Esophagus muscularis mucosa (tissue), 4 donors: ENCODE measurements around the gene TRIP10. TPM values are rescaled to one million over a fixed set of nuclear protein-coding genes. Genes with fewer than 3 reads are reported as not detected.

Experiments used
- DNase-seq: peaks from one replicate; pipeline ENCODE4 v3.0.0-alpha.2; 2017; ENCODE audit errors: extremely low spot score
- H3K27ac ChIP-seq, 4 donors: fragments of 200-600 bp; sonication (generic); replicated peaks in 1 of 4; 1 replicate in 3 of 4; 2 replicates in 1 of 4; pipeline ENCODE4 v1.5.1; 2016 to 2019; ENCODE audit warnings: mild to moderate bottlenecking in 1 of 4
- H3K27me3 ChIP-seq, 4 donors: fragments of 200-600 bp; sonication (generic); one replicate each; pipeline versions ENCODE4 v1.5.1 to v1.6.0; 2016 to 2019
- H3K36me3 ChIP-seq, 4 donors: fragments of 200-600 bp; sonication (generic); one replicate each; pipeline ENCODE4 v1.5.1; 2016 to 2019
- H3K4me1 ChIP-seq, 4 donors: fragments of 200-600 bp; sonication (generic); one replicate each; pipeline ENCODE4 v1.5.1; 2016 to 2019
- H3K4me3 ChIP-seq, 4 donors: fragments of 200-600 bp; sonication (generic); 1 replicate in 2 of 4; 2 replicates in 2 of 4; pipeline ENCODE4 v1.5.1; 2016 to 2019; ENCODE audit warnings: mild to moderate bottlenecking in 4 of 4, moderate library complexity in 1 of 4
- H3K9me3 ChIP-seq, 4 donors: fragments of 200-600 bp; sonication (generic); 1 replicate in 3 of 4; 2 replicates in 1 of 4; pipeline ENCODE4 v1.5.1; 2016 to 2019
- EP300 ChIP-seq: sonication (generic); formaldehyde crosslinking; IDR thresholded peaks from one replicate; pipeline ENCODE4 v1.6.1; 2017; ENCODE audit warnings: antibody characterized with exemption
- POLR2A ChIP-seq: fragments of 450-650 bp; IDR thresholded peaks from one replicate; pipeline ENCODE4 v1.6.1; 2017; ENCODE audit warnings: antibody characterized with exemption, moderate library complexity, mild to moderate bottlenecking, low read depth
- POLR2AphosphoS5 ChIP-seq, 2 donors: sonication (generic); formaldehyde crosslinking; IDR thresholded peaks; one replicate each; pipeline ENCODE4 v1.6.1; 2017; ENCODE audit warnings: antibody characterized with exemption in 2 of 2
- WGBS: methylation state at CpG from one replicate; pipeline ENCODE4 v1.1.5; 2018; 5-methylcytosine and 5-hydroxymethylcytosine counted together
- intact Hi-C: fragments of 100-400 bp; cut with DNase I; formaldehyde crosslinking; loops from one replicate; pipeline ENCODE4 v1.15.1; 2023
- total RNA-seq, 4 donors: library from RNA; depleted of rRNA; stranded (reverse); fragments of >200 nt; gene quantifications; one replicate each; pipeline versions ENCODE4 v1.1.0 to v1.2.1, GENCODE V29; 2016
- TF ChIP-seq, protein P1 (sequence below), 3 experiments: fragments of 200-600 bp in 2 of 3; fragments of 450-650 bp in 1 of 3; sonication (generic) in 2 of 3; IDR thresholded peaks; one replicate each; pipeline ENCODE4 v1.5.1; 2017 to 2019; ENCODE audit warnings: antibody characterized with exemption in 3 of 3, mild to moderate bottlenecking in 2 of 3, moderate library complexity in 1 of 3

Gene TRIP10
- total RNA-seq, 4 donors from 2014 or later, result 85.8 to 148 (median 118) TPM

DNA sequence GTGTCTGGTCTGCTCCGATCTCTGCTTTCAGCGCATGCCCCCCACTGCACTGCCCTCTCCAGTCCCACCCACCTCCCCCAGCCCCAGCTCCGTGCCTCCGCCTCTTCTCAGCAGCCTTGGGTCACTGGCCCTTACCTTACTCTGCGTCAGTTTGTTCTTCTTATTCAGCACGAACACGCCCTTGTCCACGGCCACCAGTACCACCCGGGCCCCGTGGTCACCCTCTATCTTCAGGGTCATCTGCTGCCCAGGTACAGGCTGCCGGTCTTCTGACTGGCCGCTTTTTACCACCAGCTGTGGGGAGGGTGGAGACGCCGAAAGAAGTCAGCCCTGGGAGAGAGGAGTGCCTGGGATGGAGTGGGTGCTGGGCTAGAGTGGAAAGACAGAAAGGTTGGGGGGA lies 29.9 kb upstream of the TRIP10 start:
- H3K36me3 ChIP-seq, result peaks cover 0 to 8% (median 7%) of the 10 kb centered on the region in 4 donors
- DNase-seq, result no peak
- 50% methylated on average over 14 of the region's 14 CpGs for WGBS
- peaks cover 0 to 71% (median 5%) of the 10 kb centered on the region in 4 donors for H3K27me3 ChIP-seq
- no peak overlapping the region for H3K4me3 ChIP-seq
- intact Hi-C loops, result no loop called here
- peaks cover 0 to 12% (median 4%) of the 10 kb centered on the region in 4 donors for H3K4me1 ChIP-seq
- TF ChIP-seq, protein P1, sequence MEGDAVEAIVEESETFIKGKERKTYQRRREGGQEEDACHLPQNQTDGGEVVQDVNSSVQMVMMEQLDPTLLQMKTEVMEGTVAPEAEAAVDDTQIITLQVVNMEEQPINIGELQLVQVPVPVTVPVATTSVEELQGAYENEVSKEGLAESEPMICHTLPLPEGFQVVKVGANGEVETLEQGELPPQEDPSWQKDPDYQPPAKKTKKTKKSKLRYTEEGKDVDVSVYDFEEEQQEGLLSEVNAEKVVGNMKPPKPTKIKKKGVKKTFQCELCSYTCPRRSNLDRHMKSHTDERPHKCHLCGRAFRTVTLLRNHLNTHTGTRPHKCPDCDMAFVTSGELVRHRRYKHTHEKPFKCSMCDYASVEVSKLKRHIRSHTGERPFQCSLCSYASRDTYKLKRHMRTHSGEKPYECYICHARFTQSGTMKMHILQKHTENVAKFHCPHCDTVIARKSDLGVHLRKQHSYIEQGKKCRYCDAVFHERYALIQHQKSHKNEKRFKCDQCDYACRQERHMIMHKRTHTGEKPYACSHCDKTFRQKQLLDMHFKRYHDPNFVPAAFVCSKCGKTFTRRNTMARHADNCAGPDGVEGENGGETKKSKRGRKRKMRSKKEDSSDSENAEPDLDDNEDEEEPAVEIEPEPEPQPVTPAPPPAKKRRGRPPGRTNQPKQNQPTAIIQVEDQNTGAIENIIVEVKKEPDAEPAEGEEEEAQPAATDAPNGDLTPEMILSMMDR (IDR thresholded peaks at IDR 0.05), result no peak
- TF ChIP-seq POLR2A, result no peak
- no peak for TF ChIP-seq EP300
- TF ChIP-seq POLR2AphosphoS5 (IDR thresholded peaks at IDR 0.05), result no peak
- H3K9me3 ChIP-seq, result no peaks in the 10 kb centered on the region
- H3K27ac ChIP-seq, result no peak overlapping the region

DNA sequence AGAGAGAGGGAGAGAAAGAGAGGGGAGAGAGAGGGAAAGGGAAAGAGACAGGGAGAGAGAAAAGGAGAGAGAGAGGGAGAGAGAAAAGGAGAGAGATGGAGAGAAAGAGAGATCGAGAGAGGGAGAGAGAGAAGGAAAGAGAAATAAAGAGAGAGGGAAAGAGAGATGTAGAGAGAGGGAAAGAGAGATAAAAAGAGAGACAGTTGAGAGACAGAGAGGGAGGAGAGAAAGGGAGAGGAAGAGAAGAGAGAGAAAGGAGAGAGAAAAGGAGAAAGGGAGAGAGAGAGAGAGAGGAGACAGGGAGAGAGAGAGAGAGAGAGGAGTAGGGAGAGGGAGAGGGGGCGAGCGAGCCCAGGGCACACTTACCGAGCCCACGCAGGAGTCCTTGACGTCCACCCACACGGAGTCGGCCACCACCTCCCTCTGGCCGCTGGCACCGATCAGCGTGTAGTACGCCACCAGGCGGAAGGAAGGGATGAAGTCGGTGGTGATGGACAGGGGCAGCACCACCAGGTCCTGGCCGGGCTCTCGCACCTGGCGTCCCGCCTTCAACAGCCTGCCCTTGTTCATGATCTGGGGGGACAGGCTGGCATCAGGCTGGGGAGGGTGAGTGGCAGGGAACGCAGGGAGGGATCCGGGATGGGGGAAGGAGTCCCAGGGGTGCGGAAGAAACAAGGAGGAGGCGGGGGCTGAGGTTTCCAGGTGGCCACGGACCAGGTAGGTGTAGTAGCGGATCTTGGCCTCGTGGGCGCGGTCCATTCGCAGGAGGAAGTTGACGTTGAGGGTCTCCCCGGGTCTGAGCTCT lies 29.0 kb upstream of the TRIP10 start:
- H3K4me3 ChIP-seq, result no peak overlapping the region
- peaks cover 0 to 75% (median 5%) of the 10 kb centered on the region in 4 donors for H3K27me3 ChIP-seq
- 22% methylated on average over 30 of the region's 30 CpGs for WGBS
- H3K27ac ChIP-seq, result no peak overlapping the region
- intact Hi-C loops, result no loop called here
- no peaks in the 10 kb centered on the region for H3K9me3 ChIP-seq
- TF ChIP-seq, protein P1 (IDR thresholded peaks at IDR 0.05), result no peak
- TF ChIP-seq EP300, result no peak
- TF ChIP-seq POLR2A, result no peak
- TF ChIP-seq POLR2AphosphoS5 (IDR thresholded peaks at IDR 0.05), result no peak
- no peak for DNase-seq
- H3K36me3 ChIP-seq, result peaks cover 0 to 8% (median 7%) of the 10 kb centered on the region in 4 donors
- peaks cover 0 to 12% (median 4%) of the 10 kb centered on the region in 4 donors for H3K4me1 ChIP-seq

DNA sequence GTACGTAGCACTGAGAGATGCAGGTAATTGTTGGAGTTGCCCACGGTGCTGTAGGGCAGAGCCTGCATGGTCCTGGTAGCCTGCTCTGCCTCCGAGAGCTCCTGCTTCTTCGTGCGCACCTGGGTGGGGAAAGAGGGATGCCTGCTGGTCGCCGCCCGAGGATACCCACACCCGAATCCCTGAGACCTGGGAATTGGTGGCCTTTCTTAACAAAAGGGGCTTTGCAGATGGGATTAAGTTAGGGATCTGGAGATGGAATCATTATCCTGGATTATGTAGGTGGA lies 28.5 kb upstream of the TRIP10 start:
- Histone ChIP-seq H3K4me1 (peaks cover 0 to 12% (median 4%) of the 10 kb centered on the region in 4 donors), H3K9me3 (no peaks in the 10 kb centered on the region), H3K36me3 (peaks cover 0 to 10% (median 7%) of the 10 kb centered on the region in 4 donors), H3K27me3 (peaks cover 0 to 77% (median 5%) of the 10 kb centered on the region in 4 donors), H3K4me3 (no peak overlapping the region), H3K27ac (no peak overlapping the region)
- no peak for DNase-seq
- 41% methylated on average over 9 of the region's 9 CpGs for WGBS
- TF ChIP-seq EP300 (no peak), POLR2A (no peak), POLR2AphosphoS5 (IDR thresholded peaks at IDR 0.05) (no peak)
- TF ChIP-seq, protein P1 (IDR thresholded peaks at IDR 0.05), result no peak
- intact Hi-C loops, result no loop called here

DNA sequence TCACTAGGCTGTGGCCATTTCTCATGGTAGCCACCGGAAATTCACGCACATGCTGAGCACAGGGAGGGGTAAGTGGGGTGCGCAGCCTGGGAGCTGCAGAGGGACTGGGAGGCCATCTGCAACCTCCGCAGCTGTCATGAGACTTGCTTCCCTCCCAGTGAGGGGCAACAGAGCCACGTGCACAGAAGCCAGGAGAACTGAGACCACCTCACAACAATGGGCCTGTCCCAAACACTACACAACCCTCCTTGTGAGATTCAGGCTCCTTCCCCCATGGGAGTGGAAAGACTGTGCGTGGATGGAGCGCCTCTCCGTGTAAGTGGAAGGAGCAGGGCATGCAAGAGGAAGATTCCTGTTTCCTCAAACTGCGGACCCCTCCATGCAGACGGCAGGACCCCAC lies 27.9 kb upstream of the TRIP10 start:
- WGBS, result 87% methylated on average over 8 of the region's 10 CpGs
- peaks cover 0 to 12% (median 7%) of the 10 kb centered on the region in 4 donors for H3K36me3 ChIP-seq
- peaks cover 0 to 82% (median 5%) of the 10 kb centered on the region in 4 donors for H3K27me3 ChIP-seq
- H3K9me3 ChIP-seq, result no peaks in the 10 kb centered on the region
- intact Hi-C loops, result no loop called here
- peaks cover 0 to 12% (median 4%) of the 10 kb centered on the region in 4 donors for H3K4me1 ChIP-seq
- no peak overlapping the region for H3K4me3 ChIP-seq
- no peak overlapping the region for H3K27ac ChIP-seq
- TF ChIP-seq, protein P1 (IDR thresholded peaks at IDR 0.05), result no peak
- no peak for DNase-seq

DNA sequence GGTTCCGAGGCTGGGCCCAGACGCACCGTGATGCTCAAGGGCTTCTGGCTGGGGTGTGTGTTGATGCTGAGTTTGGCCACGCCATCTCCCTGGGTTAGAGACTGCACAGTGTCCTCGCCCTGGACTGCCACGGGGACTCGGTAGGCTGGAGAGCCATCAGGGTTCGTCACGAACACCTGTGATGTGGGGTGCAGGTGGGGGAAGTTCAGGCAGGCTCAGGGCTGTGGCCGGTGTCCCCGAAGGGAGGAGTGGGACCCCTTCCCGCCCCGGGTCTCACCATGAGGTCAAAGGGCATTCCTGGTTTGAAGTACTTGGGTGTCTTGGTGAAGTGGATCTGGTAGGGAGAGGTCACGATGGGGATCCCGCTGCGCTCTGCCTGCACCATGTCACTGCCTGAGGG lies 27.2 kb upstream of the TRIP10 start:
- intact Hi-C loops, result no loop called here
- Histone ChIP-seq H3K36me3 (peaks cover 0 to 9% (median 4%) of the 10 kb centered on the region in 4 donors), H3K4me1 (peaks cover 0 to 12% (median 4%) of the 10 kb centered on the region in 4 donors), H3K9me3 (no peaks in the 10 kb centered on the region), H3K4me3 (no peak overlapping the region), H3K27me3 (peaks cover 0 to 82% (median 5%) of the 10 kb centered on the region in 4 donors), H3K27ac (no peak overlapping the region)
- DNase-seq, result no peak
- TF ChIP-seq POLR2A (no peak), EP300 (no peak), POLR2AphosphoS5 (IDR thresholded peaks at IDR 0.05) (no peak)
- TF ChIP-seq, protein P1 (IDR thresholded peaks at IDR 0.05), result no peak
- WGBS, result 87% methylated on average over 14 of the region's 16 CpGs
